Endothelial cell of umbilical vein (primary cell): Measurements from ENCODE around the gene PAOX. TPM values are rescaled to one million over a fixed set of nuclear protein-coding genes. Genes with fewer than 3 reads are reported as not detected.

Experiments used
- BruUV-seq: library from RNA; stranded (reverse); fragments of 400-500 nt; replicated peaks from 2 replicates; lab custom pipeline; 2021; lab: Mats Ljungman, UMichigan
- CTCF ChIA-PET: fragments of 300-600, 350-600 bp; sonication (Branson Sonifier 250); formaldehyde crosslinking; loops from one replicate; lab custom pipeline; 2021; ENCODE audit warnings: antibody characterized with exemption, inconsistent platforms; lab: Charles Lee
- POLR2A ChIA-PET: fragments of 300-600, 350-600 bp; sonication (Branson Sonifier 250); formaldehyde crosslinking; loops from one replicate; lab custom pipeline; 2021; ENCODE audit warnings: antibody characterized with exemption, inconsistent platforms; lab: Charles Lee
- DNase-seq: peaks from one replicate; pipeline ENCODE4 v3.0.0-alpha.2; 2011; ENCODE audit warnings: low read depth, low spot score
- FAIRE-seq: peaks from 2 replicates; lab custom pipeline; 2011; peaks lifted over from hg19 to GRCh38; lab: Jason Lieb, UNC
- H2AFZ ChIP-seq: 2 replicates; pipeline ENCODE4 v1.6.0; 2012; ENCODE audit warnings: low read depth, low read length, control low read depth, inconsistent platforms
- H3K27ac ChIP-seq: 2 replicates; pipeline ENCODE4 v1.5.1; 2011; ENCODE audit warnings: low read depth, mild to moderate bottlenecking, control low read depth, low read length, moderate library complexity; ENCODE audit not compliant: insufficient read depth
- H3K27me3 ChIP-seq, 2 experiments: 2 replicates each; pipeline versions ENCODE4 v1.6.0 to v1.6.1; 2011; ENCODE audit warnings: low read length in 2 of 2, mixed read lengths in 1 of 2; ENCODE audit not compliant: control insufficient read depth in 2 of 2, insufficient read depth in 2 of 2
- H3K36me3 ChIP-seq, 2 experiments: 2 replicates in 1 of 2; 3 replicates in 1 of 2; pipeline ENCODE4 v1.5.1; 2011; ENCODE audit warnings: low read length in 2 of 2, mild to moderate bottlenecking in 1 of 2, moderate library complexity in 1 of 2; ENCODE audit not compliant: control insufficient read depth in 2 of 2, insufficient read depth in 2 of 2; ENCODE audit errors: extremely low read depth in 1 of 2
- H3K4me1 ChIP-seq: 3 replicates; pipeline ENCODE4 v1.5.1; 2011; ENCODE audit warnings: mild to moderate bottlenecking, low read length; ENCODE audit not compliant: control insufficient read depth, insufficient read depth; ENCODE audit errors: extremely low read depth
- H3K4me2 ChIP-seq: 2 replicates; pipeline ENCODE4 v1.6.1; 2011; ENCODE audit warnings: low read length, control low read depth, mixed read lengths; ENCODE audit not compliant: insufficient read depth
- H3K4me3 ChIP-seq, 3 experiments: fragments of 200-600 bp in 1 of 3; sonication (generic), shearing (Covaris generic) in 1 of 3; replicated peaks in 1 of 3; 2 replicates each; pipeline ENCODE4 v1.5.1; 2011 to 2016; ENCODE audit warnings: control low read depth in 3 of 3, low read length in 3 of 3, mild to moderate bottlenecking in 2 of 3, inconsistent platforms in 1 of 3, low read depth in 1 of 3, moderate library complexity in 1 of 3; ENCODE audit not compliant: insufficient read depth in 1 of 3
- H3K79me2 ChIP-seq: 2 replicates; pipeline ENCODE4 v1.6.0; 2012; ENCODE audit warnings: low read length, inconsistent platforms; ENCODE audit not compliant: control insufficient read depth, insufficient read depth
- H3K9ac ChIP-seq: replicated peaks from 2 replicates; pipeline ENCODE3; 2011; ENCODE audit warnings: low read length, control low read depth; ENCODE audit not compliant: insufficient read depth; ENCODE audit errors: extremely low read depth
- H3K9me1 ChIP-seq: replicated peaks from 3 replicates; pipeline ENCODE4 v1.6.0; 2011; ENCODE audit warnings: mild to moderate bottlenecking, low read length; ENCODE audit not compliant: control insufficient read depth, insufficient read depth; ENCODE audit errors: extremely low read depth
- H3K9me3 ChIP-seq: replicated peaks from 2 replicates; pipeline ENCODE4 v1.5.1; 2012; ENCODE audit warnings: low read length, inconsistent platforms; ENCODE audit not compliant: control insufficient read depth, insufficient read depth
- H4K20me1 ChIP-seq: replicated peaks from 2 replicates; pipeline ENCODE3; 2011; ENCODE audit warnings: mild to moderate bottlenecking, low read length; ENCODE audit not compliant: control insufficient read depth, insufficient read depth; ENCODE audit errors: extremely low read depth
- EZH2 ChIP-seq: IDR thresholded peaks from 2 replicates; pipeline ENCODE4 v1.6.1; 2012; ENCODE audit warnings: borderline replicate concordance, low read depth, mild to moderate bottlenecking, moderate library complexity, low read length, inconsistent platforms; ENCODE audit not compliant: severe bottlenecking
- FOS ChIP-seq: IDR thresholded peaks from 2 replicates; pipeline ENCODE4 v1.6.1; 2011; ENCODE audit warnings: mild to moderate bottlenecking, low read length, moderate library complexity, borderline replicate concordance; ENCODE audit not compliant: insufficient read depth
- GATA2 ChIP-seq: IDR thresholded peaks from 2 replicates; pipeline ENCODE4 v1.7.0; 2011; ENCODE audit warnings: low read depth, mild to moderate bottlenecking, moderate library complexity, mixed read lengths, low read length; ENCODE audit not compliant: insufficient read length, insufficient read depth
- JUN ChIP-seq: IDR thresholded peaks from 2 replicates; pipeline ENCODE4 v1.6.1; 2011; ENCODE audit warnings: borderline replicate concordance, low read depth; ENCODE audit not compliant: insufficient read length, insufficient read depth
- MYC ChIP-seq: IDR thresholded peaks from one replicate; pipeline ENCODE4 v1.6.1; 2011; ENCODE audit warnings: mild to moderate bottlenecking, low read depth, low read length
- POLR2A ChIP-seq: IDR thresholded peaks from 2 replicates; pipeline ENCODE4 v1.6.1; 2012; ENCODE audit warnings: low read depth, mild to moderate bottlenecking, control low read depth, low read length
- POLR2AphosphoS5 ChIP-seq: IDR thresholded peaks from 2 replicates; pipeline ENCODE4 v1.6.1; 2012; ENCODE audit warnings: low read depth, mild to moderate bottlenecking, control low read depth, low read length, moderate library complexity; ENCODE audit not compliant: insufficient read depth
- dilution Hi-C: fragments of 300-500 bp; cut with MboI; formaldehyde crosslinking; loops from one replicate; pipeline ENCODE4 v1.15.0; 2019; ENCODE audit warnings: low sequenced_read_pairs; ENCODE audit not compliant: extremely low pct_ligation_motif_present
- intact Hi-C: fragments of 100-400 bp; cut with micrococcal nuclease; formaldehyde crosslinking; loops from one replicate; pipeline ENCODE4 v1.10.0; 2022
- polyA plus RNA-seq, 4 experiments: library from polyadenylated mRNA; depleted of rRNA in 3 of 4; stranded (reverse) in 3 of 4; unstranded in 1 of 4; fragments of >200 nt; gene quantifications; 2 replicates each; pipeline versions ENCODE4 v1.2.1 to v1.2.3, GENCODE V29; 2011 to 2012; ENCODE audit warnings: missing spikeins in 1 of 4
- total RNA-seq: library from RNA; stranded (reverse); gene quantifications from 2 replicates; pipeline ENCODE4 v1.2.3, GENCODE V29; 2021
- TF ChIP-seq, protein P1 (sequence below), 2 donors: IDR thresholded peaks; 1 replicate in 1 of 2; 2 replicates in 1 of 2; pipeline ENCODE4 v1.5.1; 2011; ENCODE audit warnings: low read length in 2 of 2, mild to moderate bottlenecking in 2 of 2, moderate library complexity in 2 of 2, control low read depth in 1 of 2, inconsistent platforms in 1 of 2, low read depth in 1 of 2; ENCODE audit not compliant: insufficient read depth in 1 of 2; ENCODE audit errors: extremely low read depth in 1 of 2
- TF ChIP-seq, protein P2 (sequence below): IDR thresholded peaks from 2 replicates; pipeline ENCODE4 v1.6.1; 2011; ENCODE audit not compliant: insufficient read depth, insufficient read length

PAOX gene
- total and polyA plus RNA-seq, 2 donors (not counting 3 experiments of a cell fraction or from before 2014, with no cell fraction given): 2.6 to 3.8 TPM

DNA sequence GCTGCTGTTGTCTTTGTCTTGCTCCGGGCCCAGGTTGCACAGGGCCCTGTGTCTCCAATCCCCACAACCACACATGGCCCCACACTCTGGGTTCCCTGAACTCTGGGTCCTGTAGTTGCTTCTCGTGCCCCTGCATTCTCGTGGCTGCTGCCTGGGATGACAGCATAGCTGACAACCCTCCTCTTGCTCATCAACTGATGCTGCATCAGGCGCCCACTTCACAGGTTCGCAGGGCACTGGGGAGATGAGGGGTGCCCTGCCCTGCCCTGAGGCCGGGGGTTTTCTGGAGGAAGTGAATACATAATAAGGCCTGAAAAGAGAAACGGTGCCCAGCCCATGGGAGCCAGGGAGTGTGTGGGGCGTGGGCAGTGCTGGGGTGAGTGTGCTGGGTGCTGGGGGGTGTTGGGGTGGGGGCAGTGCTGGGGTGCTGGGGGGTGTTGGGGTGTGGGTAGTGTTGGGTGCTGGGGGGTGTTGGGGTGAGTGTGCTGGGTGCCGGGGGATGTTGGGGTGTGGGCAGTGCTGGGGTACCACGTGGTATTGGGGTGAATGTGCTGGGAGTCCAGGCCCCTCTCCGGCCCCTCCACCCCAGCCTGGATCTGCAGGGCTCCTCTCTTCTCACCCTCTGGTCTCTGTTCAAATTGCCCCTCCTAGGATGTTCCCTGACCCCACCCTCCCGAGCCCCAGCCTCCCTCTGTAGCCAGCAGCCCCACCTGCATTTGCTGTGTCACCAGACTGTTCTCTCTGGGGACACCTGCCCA lies 12.9 kb downstream of the PAOX start:
- Histone ChIP-seq H3K9me1 (no peaks in the 10 kb centered on the region), H3K9me3 (no peaks in the 10 kb centered on the region), H3K4me3 (no peak overlapping the region), H3K9ac (no peak overlapping the region), H3K4me1 (peaks cover 9% of the 10 kb centered on the region), H3K4me2 (no peak overlapping the region), H3K27ac (no peak overlapping the region), H3K27me3 (no peaks in the 10 kb centered on the region), H3K79me2 (peaks cover 23% of the 10 kb centered on the region), H2AFZ (no peak overlapping the region), H3K36me3 (peaks cover 0 to 5% of the 10 kb centered on the region in 2 experiments), H4K20me1 (no peaks in the 10 kb centered on the region)
- no peak for DNase-seq
- dilution Hi-C loops: no loop called here
- no peak for FAIRE-seq
- intact Hi-C loops: loop anchor here (5.0 kb wide), 1 partner anchor 85 kb away; the partner anchor contains the start of genes TUBGCP2 and ZNF511
- ChIA-PET CTCF (interaction anchor here (0.7 to 0.9 kb wide), 2 partner anchors 62 to 68 kb away, joined by 3 to 4 read pairs; no protein-coding TSS in a partner anchor), POLR2A (no interaction called here)
- TF ChIP-seq FOS (no peak), MYC (no peak), EZH2 (no peak), JUN (no peak), GATA2 (no peak), POLR2AphosphoS5 (no peak), POLR2A (no peak)
- TF ChIP-seq, protein P1, sequence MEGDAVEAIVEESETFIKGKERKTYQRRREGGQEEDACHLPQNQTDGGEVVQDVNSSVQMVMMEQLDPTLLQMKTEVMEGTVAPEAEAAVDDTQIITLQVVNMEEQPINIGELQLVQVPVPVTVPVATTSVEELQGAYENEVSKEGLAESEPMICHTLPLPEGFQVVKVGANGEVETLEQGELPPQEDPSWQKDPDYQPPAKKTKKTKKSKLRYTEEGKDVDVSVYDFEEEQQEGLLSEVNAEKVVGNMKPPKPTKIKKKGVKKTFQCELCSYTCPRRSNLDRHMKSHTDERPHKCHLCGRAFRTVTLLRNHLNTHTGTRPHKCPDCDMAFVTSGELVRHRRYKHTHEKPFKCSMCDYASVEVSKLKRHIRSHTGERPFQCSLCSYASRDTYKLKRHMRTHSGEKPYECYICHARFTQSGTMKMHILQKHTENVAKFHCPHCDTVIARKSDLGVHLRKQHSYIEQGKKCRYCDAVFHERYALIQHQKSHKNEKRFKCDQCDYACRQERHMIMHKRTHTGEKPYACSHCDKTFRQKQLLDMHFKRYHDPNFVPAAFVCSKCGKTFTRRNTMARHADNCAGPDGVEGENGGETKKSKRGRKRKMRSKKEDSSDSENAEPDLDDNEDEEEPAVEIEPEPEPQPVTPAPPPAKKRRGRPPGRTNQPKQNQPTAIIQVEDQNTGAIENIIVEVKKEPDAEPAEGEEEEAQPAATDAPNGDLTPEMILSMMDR (IDR thresholded peaks at IDR 0.05; ENCODE audit: extremely low read depth in 1 of 2, insufficient read depth in 1 of 2, low read depth in 1 of 2, low read length in 2 of 2): no peak
- TF ChIP-seq, protein P2, sequence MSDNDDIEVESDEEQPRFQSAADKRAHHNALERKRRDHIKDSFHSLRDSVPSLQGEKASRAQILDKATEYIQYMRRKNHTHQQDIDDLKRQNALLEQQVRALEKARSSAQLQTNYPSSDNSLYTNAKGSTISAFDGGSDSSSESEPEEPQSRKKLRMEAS: no peak
- BruUV-seq: no TSS peak
